ENCODE data around the gene PIGR. TPM values are rescaled to one million over a fixed set of nuclear protein-coding genes. Genes with fewer than 3 reads are reported as not detected.

PIGR gene
- total RNA-seq, 1 experiment from 2014 or later: not detected

DNA sequence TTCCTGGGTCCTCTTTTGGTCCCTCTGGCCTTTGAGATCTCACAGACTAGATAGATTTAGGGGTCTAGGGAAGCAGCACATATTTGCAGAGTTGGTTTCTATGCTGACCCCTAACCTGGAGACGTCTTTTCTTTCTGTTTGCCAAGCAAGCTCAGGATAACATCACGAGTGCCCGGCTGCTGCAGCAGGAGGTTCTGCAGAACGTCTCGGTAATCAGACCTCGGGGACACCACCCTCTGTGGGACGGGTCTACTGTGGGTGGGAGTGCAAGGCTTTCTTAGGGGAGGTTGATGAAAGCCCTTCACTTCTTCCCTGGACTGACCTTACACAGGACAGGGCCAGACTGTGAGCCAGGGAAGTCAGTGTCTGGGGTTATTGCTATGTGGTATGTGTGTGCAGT lies 46.1 kb downstream of the PIGR start:
- Histone ChIP-seq H3K9me3 (ENCODE audit: low read depth, low read length, poor library complexity, severe bottlenecking) (no peaks in the 10 kb centered on the region), H3K27me3 (replicated peaks; ENCODE audit: insufficient read depth, low read depth, low read length, poor library complexity) (no peaks in the 10 kb centered on the region), H3K36me3 (ENCODE audit: insufficient read depth, low read length, poor library complexity, severe bottlenecking) (no peaks in the 10 kb centered on the region), H3K4me1 (ENCODE audit: insufficient read depth, low read length, poor library complexity, severe bottlenecking) (no peaks in the 10 kb centered on the region), H3K27ac (ENCODE audit: low read depth, low read length, poor library complexity, severe bottlenecking) (no peak overlapping the region), H3K4me3 (ENCODE audit: low read depth, low read length, poor library complexity, severe bottlenecking) (no peak overlapping the region)
- no peak for TF ChIP-seq EZH2 (IDR thresholded peaks at IDR 0.05; ENCODE audit: borderline replicate concordance, low read depth, low read length, poor library complexity, severe bottlenecking)
- TF ChIP-seq, protein P1, sequence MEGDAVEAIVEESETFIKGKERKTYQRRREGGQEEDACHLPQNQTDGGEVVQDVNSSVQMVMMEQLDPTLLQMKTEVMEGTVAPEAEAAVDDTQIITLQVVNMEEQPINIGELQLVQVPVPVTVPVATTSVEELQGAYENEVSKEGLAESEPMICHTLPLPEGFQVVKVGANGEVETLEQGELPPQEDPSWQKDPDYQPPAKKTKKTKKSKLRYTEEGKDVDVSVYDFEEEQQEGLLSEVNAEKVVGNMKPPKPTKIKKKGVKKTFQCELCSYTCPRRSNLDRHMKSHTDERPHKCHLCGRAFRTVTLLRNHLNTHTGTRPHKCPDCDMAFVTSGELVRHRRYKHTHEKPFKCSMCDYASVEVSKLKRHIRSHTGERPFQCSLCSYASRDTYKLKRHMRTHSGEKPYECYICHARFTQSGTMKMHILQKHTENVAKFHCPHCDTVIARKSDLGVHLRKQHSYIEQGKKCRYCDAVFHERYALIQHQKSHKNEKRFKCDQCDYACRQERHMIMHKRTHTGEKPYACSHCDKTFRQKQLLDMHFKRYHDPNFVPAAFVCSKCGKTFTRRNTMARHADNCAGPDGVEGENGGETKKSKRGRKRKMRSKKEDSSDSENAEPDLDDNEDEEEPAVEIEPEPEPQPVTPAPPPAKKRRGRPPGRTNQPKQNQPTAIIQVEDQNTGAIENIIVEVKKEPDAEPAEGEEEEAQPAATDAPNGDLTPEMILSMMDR (conservative IDR thresholded peaks at IDR 0.05; ENCODE audit: low read depth, low read length): no peak
- CTCF ChIA-PET: interaction anchor here (1.0 kb wide), 1 partner anchor 12 kb away, joined by 3 read pairs; no protein-coding TSS in a partner anchor
- intact Hi-C loops (cut with micrococcal nuclease; ENCODE audit: unreplicated experiment): no loop called here
- BruUV-seq (replicated peaks): no TSS peak
- POLR2A ChIA-PET (ENCODE audit: low non-redundant PET): no interaction called here
- DNase-seq (ENCODE audit: low spot score): no peak

DNA sequence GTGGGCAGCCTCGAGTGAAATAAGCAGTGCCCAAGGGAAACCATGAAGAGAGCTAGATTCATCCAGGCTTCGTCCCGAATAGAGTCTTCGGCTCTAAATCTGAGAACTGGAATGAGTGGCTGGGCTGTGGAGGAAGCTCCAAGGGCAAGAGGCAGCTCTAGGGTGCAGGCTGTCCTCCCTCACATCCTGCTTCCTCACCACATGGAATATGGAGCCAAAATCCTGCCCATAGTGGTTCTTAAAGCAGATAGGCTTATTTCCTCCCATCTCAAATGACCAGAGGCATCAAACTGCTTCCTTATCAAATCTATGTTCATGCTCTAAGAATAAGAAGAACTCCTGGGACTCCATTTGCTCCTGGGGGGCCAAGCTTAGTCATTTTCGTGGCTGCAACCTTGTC lies 46.5 kb downstream of the PIGR start:
- H3K9me3 ChIP-seq (ENCODE audit: low read depth, low read length, poor library complexity, severe bottlenecking): no peaks in the 10 kb centered on the region
- no peak overlapping the region for H3K27ac ChIP-seq (ENCODE audit: low read depth, low read length, poor library complexity, severe bottlenecking)
- no peaks in the 10 kb centered on the region for H3K27me3 ChIP-seq (replicated peaks; ENCODE audit: insufficient read depth, low read depth, low read length, poor library complexity)
- H3K4me3 ChIP-seq (ENCODE audit: low read depth, low read length, poor library complexity, severe bottlenecking): no peak overlapping the region
- intact Hi-C loops (cut with micrococcal nuclease; ENCODE audit: unreplicated experiment): no loop called here
- BruUV-seq (replicated peaks): no TSS peak
- no peak for TF ChIP-seq EZH2 (IDR thresholded peaks at IDR 0.05; ENCODE audit: borderline replicate concordance, low read depth, low read length, poor library complexity, severe bottlenecking)
- TF ChIP-seq, protein P1 (conservative IDR thresholded peaks at IDR 0.05; ENCODE audit: low read depth, low read length): no peak
- ChIA-PET CTCF (interaction anchor here (1.0 kb wide), 1 partner anchor 12 kb away, joined by 3 read pairs; no protein-coding TSS in a partner anchor), POLR2A (ENCODE audit: low non-redundant PET) (no interaction called here)
- H3K36me3 ChIP-seq (ENCODE audit: insufficient read depth, low read length, poor library complexity, severe bottlenecking): no peaks in the 10 kb centered on the region
- H3K4me1 ChIP-seq (ENCODE audit: insufficient read depth, low read length, poor library complexity, severe bottlenecking): no peaks in the 10 kb centered on the region
- DNase-seq (ENCODE audit: low spot score): no peak

DNA sequence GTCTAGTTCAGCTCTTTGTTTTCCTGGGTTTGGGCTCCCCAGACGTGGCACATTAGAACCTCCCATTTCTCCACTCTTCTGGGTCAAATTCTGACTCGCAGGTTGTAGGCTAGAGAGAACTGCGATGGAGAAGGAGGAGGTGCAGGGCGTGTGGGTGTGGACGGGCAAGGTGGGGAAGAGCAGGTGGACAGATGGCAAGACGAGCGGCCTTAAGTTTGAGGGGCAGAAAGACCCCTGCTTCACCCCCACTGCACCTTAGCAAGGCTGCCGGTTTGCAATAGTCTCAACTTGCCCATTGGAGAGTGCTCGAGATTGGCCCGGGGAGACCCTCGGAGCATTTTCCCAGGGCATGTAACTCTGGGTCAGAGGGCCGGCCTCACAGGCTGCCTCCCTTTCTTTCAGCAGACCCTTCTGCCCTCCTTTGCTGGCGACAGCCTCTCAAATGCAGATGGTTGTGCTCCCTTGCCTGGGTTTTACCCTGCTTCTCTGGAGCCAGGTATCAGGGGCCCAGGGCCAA lies 47.3 kb downstream of the PIGR start:
- Histone ChIP-seq H3K27me3 (replicated peaks; ENCODE audit: insufficient read depth, low read depth, low read length, poor library complexity) (no peaks in the 10 kb centered on the region), H3K27ac (ENCODE audit: low read depth, low read length, poor library complexity, severe bottlenecking) (no peak overlapping the region), H3K4me1 (ENCODE audit: insufficient read depth, low read length, poor library complexity, severe bottlenecking) (no peaks in the 10 kb centered on the region), H3K4me3 (ENCODE audit: low read depth, low read length, poor library complexity, severe bottlenecking) (no peak overlapping the region), H3K36me3 (ENCODE audit: insufficient read depth, low read length, poor library complexity, severe bottlenecking) (no peaks in the 10 kb centered on the region), H3K9me3 (ENCODE audit: low read depth, low read length, poor library complexity, severe bottlenecking) (no peaks in the 10 kb centered on the region)
- intact Hi-C loops (cut with micrococcal nuclease; ENCODE audit: unreplicated experiment): no loop called here
- no TSS peak for BruUV-seq (replicated peaks)
- ChIA-PET CTCF (no interaction called here), POLR2A (ENCODE audit: low non-redundant PET) (no interaction called here)
- no peak for DNase-seq (ENCODE audit: low spot score)
- TF ChIP-seq, protein P1 (conservative IDR thresholded peaks at IDR 0.05; ENCODE audit: low read depth, low read length): no peak
- TF ChIP-seq EZH2 (IDR thresholded peaks at IDR 0.05; ENCODE audit: borderline replicate concordance, low read depth, low read length, poor library complexity, severe bottlenecking): no peak

Measured in A673 (cell line).